Calu3 (cell line): ENCODE data around the gene HCRTR1. TPM values are rescaled to one million over a fixed set of nuclear protein-coding genes. Genes with fewer than 3 reads are reported as not detected.

ENCODE experiments used
- BruUV-seq: library from RNA; stranded (reverse); fragments of 400-500 nt; replicated peaks from 2 replicates; lab custom pipeline; 2021; lab: Mats Ljungman, UMichigan
- CTCF ChIA-PET: fragments of 300-600 bp; sonication (Branson Sonifier 250); formaldehyde crosslinking; loops from one replicate; lab custom pipeline; 2022; ENCODE audit warnings: antibody characterized with exemption; lab: Charles Lee
- DNase-seq: peaks from one replicate; pipeline ENCODE4 v3.0.0; 2022
- H3K27ac Mint-ChIP-seq: one replicate; pipeline ENCODE4 v1.8.0; 2022; ENCODE audit warnings: mixed read lengths; ENCODE audit not compliant: unreplicated experiment
- H3K27me3 Mint-ChIP-seq: one replicate; pipeline ENCODE4 v1.8.0; 2022; ENCODE audit warnings: mixed read lengths; ENCODE audit not compliant: unreplicated experiment
- H3K36me3 Mint-ChIP-seq: one replicate; pipeline ENCODE4 v1.8.0; 2022; ENCODE audit warnings: mild to moderate bottlenecking, moderate library complexity, mixed read lengths; ENCODE audit not compliant: insufficient read depth, unreplicated experiment
- H3K4me1 Mint-ChIP-seq: one replicate; pipeline ENCODE4 v1.8.0; 2022; ENCODE audit warnings: mild to moderate bottlenecking, low read depth, mixed read lengths; ENCODE audit not compliant: unreplicated experiment
- H3K4me3 Mint-ChIP-seq: one replicate; pipeline ENCODE4 v1.8.0; 2022; ENCODE audit warnings: mild to moderate bottlenecking, low read depth, moderate library complexity, mixed read lengths; ENCODE audit not compliant: unreplicated experiment
- H3K9me3 Mint-ChIP-seq: one replicate; pipeline ENCODE4 v1.8.0; 2022; ENCODE audit warnings: low read depth, mixed read lengths; ENCODE audit not compliant: unreplicated experiment
- intact Hi-C: fragments of 100-400 bp; cut with micrococcal nuclease; formaldehyde crosslinking; loops from one replicate; pipeline ENCODE4 v1.10.0; 2022; ENCODE audit not compliant: unreplicated experiment
- total RNA-seq: library from RNA; stranded (reverse); gene quantifications from 2 replicates; pipeline ENCODE4 v1.2.3, GENCODE V29; 2022
- TF ChIP-seq, protein P1 (sequence below): fragments of 200-600 bp; IDR thresholded peaks from one replicate; pipeline ENCODE4 v1.8.0; 2022; ENCODE audit warnings: antibody characterized with exemption; ENCODE audit not compliant: unreplicated experiment

HCRTR1 gene
- total RNA-seq, 1 experiment from 2014 or later: not detected

DNA sequence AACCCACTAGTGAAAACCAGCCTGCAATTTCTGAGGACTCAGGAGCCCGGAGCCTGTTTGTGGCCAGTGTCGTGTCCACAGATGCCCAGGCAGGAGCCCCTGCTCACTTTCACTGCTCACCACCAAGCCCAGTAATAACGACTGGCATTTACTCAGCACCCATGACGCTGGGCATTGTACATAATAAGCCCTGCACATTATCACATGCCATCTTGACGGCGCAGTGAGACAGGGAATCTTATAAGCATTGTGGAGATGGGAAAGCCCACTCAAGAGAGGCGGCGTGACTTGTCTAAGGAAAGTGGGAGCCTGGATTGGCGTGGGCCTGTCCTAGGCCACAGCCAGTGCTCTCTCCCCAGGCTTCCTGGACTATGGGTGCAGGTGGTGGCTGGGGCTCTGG, 55.9 kb downstream of the HCRTR1 start:
- no peak overlapping the region for H3K4me3 Mint-ChIP-seq
- no peaks in the 10 kb centered on the region for H3K9me3 Mint-ChIP-seq
- peaks cover 12% of the 10 kb centered on the region for H3K36me3 Mint-ChIP-seq
- BruUV-seq: no TSS peak
- intact Hi-C loops: no loop called here
- H3K27me3 Mint-ChIP-seq: peaks cover 60% of the 10 kb centered on the region
- no peak for DNase-seq
- CTCF ChIA-PET: no interaction called here
- H3K4me1 Mint-ChIP-seq: peaks cover 21% of the 10 kb centered on the region
- TF ChIP-seq, protein P1, sequence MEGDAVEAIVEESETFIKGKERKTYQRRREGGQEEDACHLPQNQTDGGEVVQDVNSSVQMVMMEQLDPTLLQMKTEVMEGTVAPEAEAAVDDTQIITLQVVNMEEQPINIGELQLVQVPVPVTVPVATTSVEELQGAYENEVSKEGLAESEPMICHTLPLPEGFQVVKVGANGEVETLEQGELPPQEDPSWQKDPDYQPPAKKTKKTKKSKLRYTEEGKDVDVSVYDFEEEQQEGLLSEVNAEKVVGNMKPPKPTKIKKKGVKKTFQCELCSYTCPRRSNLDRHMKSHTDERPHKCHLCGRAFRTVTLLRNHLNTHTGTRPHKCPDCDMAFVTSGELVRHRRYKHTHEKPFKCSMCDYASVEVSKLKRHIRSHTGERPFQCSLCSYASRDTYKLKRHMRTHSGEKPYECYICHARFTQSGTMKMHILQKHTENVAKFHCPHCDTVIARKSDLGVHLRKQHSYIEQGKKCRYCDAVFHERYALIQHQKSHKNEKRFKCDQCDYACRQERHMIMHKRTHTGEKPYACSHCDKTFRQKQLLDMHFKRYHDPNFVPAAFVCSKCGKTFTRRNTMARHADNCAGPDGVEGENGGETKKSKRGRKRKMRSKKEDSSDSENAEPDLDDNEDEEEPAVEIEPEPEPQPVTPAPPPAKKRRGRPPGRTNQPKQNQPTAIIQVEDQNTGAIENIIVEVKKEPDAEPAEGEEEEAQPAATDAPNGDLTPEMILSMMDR: no peak
- H3K27ac Mint-ChIP-seq: no peak overlapping the region

DNA sequence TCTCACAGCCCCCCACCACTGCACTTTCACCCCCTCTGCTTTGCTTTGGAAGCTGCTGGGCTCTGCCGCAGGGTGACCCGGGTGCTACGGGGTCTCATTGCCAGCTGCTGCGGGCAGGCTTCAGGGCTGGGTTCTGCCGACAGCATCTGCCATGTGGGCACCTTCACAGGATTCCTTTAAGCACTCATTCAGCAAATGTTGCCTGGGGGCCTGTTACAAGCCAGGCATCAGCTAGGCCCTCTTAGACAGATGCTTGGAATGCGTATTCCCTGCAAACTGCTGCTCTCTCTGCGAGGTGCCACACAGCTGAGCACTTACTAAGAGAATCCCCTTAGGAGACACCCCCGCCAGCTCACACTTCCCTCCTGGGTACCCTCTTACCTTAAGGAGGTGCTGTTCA, 57.1 kb downstream of the HCRTR1 start:
- intact Hi-C loops: no loop called here
- DNase-seq: no peak
- H3K4me3 Mint-ChIP-seq: no peak overlapping the region
- H3K27ac Mint-ChIP-seq: no peak overlapping the region
- peaks cover 13% of the 10 kb centered on the region for H3K4me1 Mint-ChIP-seq
- BruUV-seq: no TSS peak
- H3K27me3 Mint-ChIP-seq: peaks cover 70% of the 10 kb centered on the region
- CTCF ChIA-PET: interaction anchor here (0.6 kb wide), 1 partner anchor 36 kb away, joined by 4 read pairs; no protein-coding TSS in a partner anchor
- TF ChIP-seq, protein P1: no peak
- peaks cover 8% of the 10 kb centered on the region for H3K36me3 Mint-ChIP-seq
- H3K9me3 Mint-ChIP-seq: no peaks in the 10 kb centered on the region

DNA sequence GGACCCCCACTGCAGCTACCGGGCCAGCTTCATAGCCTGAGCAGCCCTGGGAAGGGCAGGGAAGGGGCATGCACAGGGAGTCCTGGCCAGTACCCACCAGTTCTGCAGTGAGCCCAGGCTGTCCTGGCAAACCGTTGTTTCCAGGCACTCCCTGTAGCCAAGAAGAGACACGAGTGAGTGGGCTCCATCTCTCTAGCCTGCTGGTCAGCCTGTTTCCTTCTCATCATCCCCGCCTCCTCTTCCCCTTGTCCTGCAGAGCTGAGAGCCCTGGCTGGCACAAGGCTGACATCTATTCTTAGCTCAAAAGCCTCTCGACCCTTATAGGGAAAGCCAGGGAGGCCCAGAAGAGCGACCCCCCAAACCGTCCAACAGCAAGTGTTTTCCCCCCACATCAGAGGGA, 57.7 kb downstream of the HCRTR1 start:
- H3K27me3 Mint-ChIP-seq: peaks cover 70% of the 10 kb centered on the region
- H3K4me3 Mint-ChIP-seq: no peak overlapping the region
- TF ChIP-seq, protein P1: no peak
- DNase-seq: no peak
- no peaks in the 10 kb centered on the region for H3K9me3 Mint-ChIP-seq
- H3K36me3 Mint-ChIP-seq: peaks cover 3% of the 10 kb centered on the region
- intact Hi-C loops: no loop called here
- H3K27ac Mint-ChIP-seq: no peak overlapping the region
- BruUV-seq: no TSS peak
- CTCF ChIA-PET: interaction anchor here (0.7 kb wide), 1 partner anchor 102 kb away, joined by 3 read pairs; no protein-coding TSS in a partner anchor
- H3K4me1 Mint-ChIP-seq: peaks cover 8% of the 10 kb centered on the region

DNA sequence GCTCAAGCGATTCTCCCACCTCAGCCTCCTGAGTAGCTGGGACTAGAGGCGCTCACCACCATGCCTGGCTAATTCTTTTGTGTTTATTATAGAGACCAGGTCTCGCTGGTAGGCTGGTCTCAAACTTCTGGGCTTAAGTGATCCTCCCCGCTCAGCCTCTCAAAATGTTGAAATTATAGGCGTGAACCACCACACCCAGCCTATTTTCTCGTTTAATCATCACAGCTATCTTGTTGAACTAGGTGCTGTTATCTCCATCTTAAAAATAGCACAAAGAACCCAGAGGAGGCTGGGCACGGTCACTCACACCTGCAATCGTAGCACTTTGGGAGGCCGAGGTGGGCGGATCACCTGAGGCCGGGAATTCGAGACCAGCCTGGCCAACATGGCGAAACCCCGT, 58.3 kb downstream of the HCRTR1 start:
- Mint-ChIP-seq H3K27ac (no peak overlapping the region), H3K9me3 (no peaks in the 10 kb centered on the region), H3K27me3 (peaks cover 70% of the 10 kb centered on the region), H3K36me3 (no peaks in the 10 kb centered on the region), H3K4me1 (peaks cover 2% of the 10 kb centered on the region), H3K4me3 (no peak overlapping the region)
- no peak for DNase-seq
- intact Hi-C loops: no loop called here
- CTCF ChIA-PET: interaction anchor here (0.7 kb wide), 1 partner anchor 102 kb away, joined by 3 read pairs; no protein-coding TSS in a partner anchor
- BruUV-seq: no TSS peak
- TF ChIP-seq, protein P1: no peak

Other genes with a start within 250 kb of the HCRTR1 start
- gene FABP3, start 244.6 kb upstream of the HCRTR1 start, total RNA-seq: not detected in 2 replicates
- gene SERINC2, start 204.5 kb upstream of the HCRTR1 start, total RNA-seq: 67.7 and 79.8 TPM in 2 replicates
- gene TINAGL1, start 41.2 kb upstream of the HCRTR1 start, total RNA-seq: 388 and 430 TPM in 2 replicates
- gene PEF1, start 27.2 kb downstream of the HCRTR1 start, total RNA-seq: 61.5 and 65.2 TPM in 2 replicates
- 3.8 and 9.2 TPM in 2 replicates for gene COL16A1, start 86.3 kb downstream of the HCRTR1 start, total RNA-seq
- 1.9 and 2.9 TPM in 2 replicates for gene ADGRB2, start 146.7 kb downstream of the HCRTR1 start, total RNA-seq
- gene SPOCD1, start 198.3 kb downstream of the HCRTR1 start, total RNA-seq: 6.3 and 8.4 TPM in 2 replicates